ENCODE measurements around the gene NDUFAF8. TPM values are rescaled to one million over a fixed set of nuclear protein-coding genes. Genes with fewer than 3 reads are reported as not detected.

NDUFAF8 gene
- polyA plus RNA-seq, 1 donor from 2014 or later: 76.4 TPM

DNA sequence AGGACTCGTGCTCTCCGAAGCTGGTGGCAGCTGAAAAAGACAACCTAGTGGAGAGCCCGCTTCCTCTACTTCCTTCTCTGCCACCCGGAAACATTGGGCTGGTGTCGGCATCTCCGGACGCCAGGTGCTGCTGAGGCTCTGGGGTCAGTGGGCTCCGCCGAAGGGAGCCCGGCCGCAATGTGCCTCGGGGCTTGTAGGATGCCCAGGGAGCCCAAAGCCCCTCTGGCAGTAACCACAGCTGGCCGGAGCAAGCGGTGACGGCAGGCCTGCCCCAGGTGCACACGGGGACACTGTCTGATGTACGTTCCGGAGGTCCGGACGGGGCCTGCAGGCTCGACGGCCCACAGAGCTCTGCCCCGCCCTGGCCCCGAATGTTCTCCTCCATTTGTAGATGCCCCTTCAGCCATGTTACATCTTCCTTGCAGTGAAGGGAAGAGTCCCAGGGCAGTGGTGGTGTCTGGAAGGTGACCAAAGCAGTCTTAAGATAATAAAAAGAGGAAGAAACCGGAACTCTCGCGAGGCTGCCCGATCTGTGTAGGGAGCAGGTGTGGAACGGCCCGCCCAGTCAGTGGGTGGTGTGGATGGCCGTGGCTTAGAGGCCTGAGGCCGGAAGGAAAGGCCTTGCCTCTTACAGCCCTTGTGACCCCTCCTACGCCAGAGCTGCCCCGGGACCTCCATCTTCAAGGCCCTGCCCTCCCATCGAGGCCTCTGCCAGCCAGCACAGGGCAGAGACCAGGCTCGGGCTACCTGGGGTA, 22.6 kb downstream of the NDUFAF8 start:
- TF ChIP-seq MXI1 (conservative IDR thresholded peaks at IDR 0.05; ENCODE audit: poor library complexity, severe bottlenecking) (no peak), SMC3 (conservative IDR thresholded peaks at IDR 0.05; ENCODE audit: poor library complexity) (no peak), POLR2AphosphoS5 (IDR thresholded peaks at IDR 0.05) (no peak), EP300 (conservative IDR thresholded peaks at IDR 0.05; ENCODE audit: poor library complexity, severe bottlenecking) (no peak), TAF1 (IDR thresholded peaks at IDR 0.05; ENCODE audit: low read depth) (no peak), EZH2 (IDR thresholded peaks at IDR 0.05; ENCODE audit: borderline replicate concordance, insufficient read depth, low read length, poor library complexity, severe bottlenecking) (no peak), RAD21 (conservative IDR thresholded peaks at IDR 0.05) (no peak)
- TF ChIP-seq, protein P1, sequence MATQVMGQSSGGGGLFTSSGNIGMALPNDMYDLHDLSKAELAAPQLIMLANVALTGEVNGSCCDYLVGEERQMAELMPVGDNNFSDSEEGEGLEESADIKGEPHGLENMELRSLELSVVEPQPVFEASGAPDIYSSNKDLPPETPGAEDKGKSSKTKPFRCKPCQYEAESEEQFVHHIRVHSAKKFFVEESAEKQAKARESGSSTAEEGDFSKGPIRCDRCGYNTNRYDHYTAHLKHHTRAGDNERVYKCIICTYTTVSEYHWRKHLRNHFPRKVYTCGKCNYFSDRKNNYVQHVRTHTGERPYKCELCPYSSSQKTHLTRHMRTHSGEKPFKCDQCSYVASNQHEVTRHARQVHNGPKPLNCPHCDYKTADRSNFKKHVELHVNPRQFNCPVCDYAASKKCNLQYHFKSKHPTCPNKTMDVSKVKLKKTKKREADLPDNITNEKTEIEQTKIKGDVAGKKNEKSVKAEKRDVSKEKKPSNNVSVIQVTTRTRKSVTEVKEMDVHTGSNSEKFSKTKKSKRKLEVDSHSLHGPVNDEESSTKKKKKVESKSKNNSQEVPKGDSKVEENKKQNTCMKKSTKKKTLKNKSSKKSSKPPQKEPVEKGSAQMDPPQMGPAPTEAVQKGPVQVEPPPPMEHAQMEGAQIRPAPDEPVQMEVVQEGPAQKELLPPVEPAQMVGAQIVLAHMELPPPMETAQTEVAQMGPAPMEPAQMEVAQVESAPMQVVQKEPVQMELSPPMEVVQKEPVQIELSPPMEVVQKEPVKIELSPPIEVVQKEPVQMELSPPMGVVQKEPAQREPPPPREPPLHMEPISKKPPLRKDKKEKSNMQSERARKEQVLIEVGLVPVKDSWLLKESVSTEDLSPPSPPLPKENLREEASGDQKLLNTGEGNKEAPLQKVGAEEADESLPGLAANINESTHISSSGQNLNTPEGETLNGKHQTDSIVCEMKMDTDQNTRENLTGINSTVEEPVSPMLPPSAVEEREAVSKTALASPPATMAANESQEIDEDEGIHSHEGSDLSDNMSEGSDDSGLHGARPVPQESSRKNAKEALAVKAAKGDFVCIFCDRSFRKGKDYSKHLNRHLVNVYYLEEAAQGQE (IDR thresholded peaks at IDR 0.05; ENCODE audit: borderline replicate concordance): no peak
- TF ChIP-seq, protein P2, sequence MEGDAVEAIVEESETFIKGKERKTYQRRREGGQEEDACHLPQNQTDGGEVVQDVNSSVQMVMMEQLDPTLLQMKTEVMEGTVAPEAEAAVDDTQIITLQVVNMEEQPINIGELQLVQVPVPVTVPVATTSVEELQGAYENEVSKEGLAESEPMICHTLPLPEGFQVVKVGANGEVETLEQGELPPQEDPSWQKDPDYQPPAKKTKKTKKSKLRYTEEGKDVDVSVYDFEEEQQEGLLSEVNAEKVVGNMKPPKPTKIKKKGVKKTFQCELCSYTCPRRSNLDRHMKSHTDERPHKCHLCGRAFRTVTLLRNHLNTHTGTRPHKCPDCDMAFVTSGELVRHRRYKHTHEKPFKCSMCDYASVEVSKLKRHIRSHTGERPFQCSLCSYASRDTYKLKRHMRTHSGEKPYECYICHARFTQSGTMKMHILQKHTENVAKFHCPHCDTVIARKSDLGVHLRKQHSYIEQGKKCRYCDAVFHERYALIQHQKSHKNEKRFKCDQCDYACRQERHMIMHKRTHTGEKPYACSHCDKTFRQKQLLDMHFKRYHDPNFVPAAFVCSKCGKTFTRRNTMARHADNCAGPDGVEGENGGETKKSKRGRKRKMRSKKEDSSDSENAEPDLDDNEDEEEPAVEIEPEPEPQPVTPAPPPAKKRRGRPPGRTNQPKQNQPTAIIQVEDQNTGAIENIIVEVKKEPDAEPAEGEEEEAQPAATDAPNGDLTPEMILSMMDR (IDR thresholded peaks at IDR 0.05; ENCODE audit: poor library complexity, severe bottlenecking): no peak
- Histone ChIP-seq H3K36me3 (ENCODE audit: insufficient read depth, low read length) (no peaks in the 10 kb centered on the region), H3K27ac (ENCODE audit: low read length) (no peak overlapping the region), H3K9me3 (ENCODE audit: low read length) (no peaks in the 10 kb centered on the region), H3K27me3 (ENCODE audit: insufficient read depth, low read depth, low read length) (no peaks in the 10 kb centered on the region), H3K4me2 (ENCODE audit: low read length) (no peak overlapping the region), H3K9me2 (ENCODE audit: insufficient read depth, low read length) (no peaks in the 10 kb centered on the region), H3F3A (ENCODE audit: insufficient read depth, low read length, poor library complexity, severe bottlenecking) (no peaks in the 10 kb centered on the region), H3K4me3 (ENCODE audit: low read length) (no peak overlapping the region), H4K20me1 (ENCODE audit: insufficient read depth) (no peaks in the 10 kb centered on the region), H2AFZ (ENCODE audit: low read depth, low read length) (no peak overlapping the region), H3K79me2 (replicated peaks; ENCODE audit: insufficient read depth, low read length) (no peaks in the 10 kb centered on the region), H3K9ac (ENCODE audit: low read length) (no peak overlapping the region)

DNA sequence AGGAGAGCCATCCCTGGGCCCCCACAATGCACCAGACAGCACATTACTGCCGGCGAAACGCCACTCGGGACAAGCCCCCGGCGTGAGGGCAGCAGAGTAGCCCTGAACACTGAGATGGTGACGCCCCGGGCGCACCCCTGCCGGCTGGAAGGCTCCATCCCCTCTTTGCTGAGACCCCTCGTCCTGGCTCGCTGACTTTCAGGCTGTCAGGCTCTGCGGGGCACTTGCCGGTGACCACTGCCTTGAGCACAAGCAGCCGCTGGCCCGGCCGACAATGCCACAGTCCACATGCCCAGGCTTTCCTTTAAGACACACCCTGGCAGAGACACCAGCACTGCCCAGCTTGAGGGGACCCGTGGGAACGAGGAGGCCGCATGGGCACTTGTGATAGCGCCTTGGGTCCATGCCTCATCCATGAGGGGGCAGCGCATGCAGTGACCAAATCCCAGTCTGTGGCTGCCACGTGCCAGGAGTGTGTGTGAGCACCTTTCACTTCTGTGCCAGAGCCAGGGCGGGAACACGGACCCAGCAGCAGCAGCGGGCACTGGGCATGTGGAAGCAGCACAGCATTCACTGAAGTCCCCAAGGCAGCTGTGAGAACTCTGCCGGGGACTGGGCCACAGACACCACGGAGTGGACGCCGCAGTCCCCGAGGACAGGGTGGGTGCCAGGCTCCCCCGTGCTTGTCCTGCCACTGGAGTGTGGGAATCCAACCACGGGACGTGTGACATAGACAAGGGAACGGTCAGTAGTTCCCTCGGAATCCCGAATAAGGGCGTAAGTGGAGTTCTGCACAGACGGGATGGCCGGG, 24.5 kb downstream of the NDUFAF8 start:
- no peak overlapping the region for H3K27ac ChIP-seq (ENCODE audit: low read length)

More for the DNA sequence above, 24.5 kb downstream of the NDUFAF8 start:
- H3K9me3 ChIP-seq (ENCODE audit: low read length): no peaks in the 10 kb centered on the region
- H3K4me3 ChIP-seq (ENCODE audit: low read length): no peak overlapping the region
- no peaks in the 10 kb centered on the region for H4K20me1 ChIP-seq (ENCODE audit: insufficient read depth)
- H3F3A ChIP-seq (ENCODE audit: insufficient read depth, low read length, poor library complexity, severe bottlenecking): no peaks in the 10 kb centered on the region
- no peaks in the 10 kb centered on the region for H3K27me3 ChIP-seq (ENCODE audit: insufficient read depth, low read depth, low read length)
- no peaks in the 10 kb centered on the region for H3K9me2 ChIP-seq (ENCODE audit: insufficient read depth, low read length)
- no peaks in the 10 kb centered on the region for H3K79me2 ChIP-seq (replicated peaks; ENCODE audit: insufficient read depth, low read length)
- H2AFZ ChIP-seq (ENCODE audit: low read depth, low read length): no peak overlapping the region
- no peak overlapping the region for H3K9ac ChIP-seq (ENCODE audit: low read length)
- no peak for TF ChIP-seq RAD21 (conservative IDR thresholded peaks at IDR 0.05)
- no peak for TF ChIP-seq EZH2 (IDR thresholded peaks at IDR 0.05; ENCODE audit: borderline replicate concordance, insufficient read depth, low read length, poor library complexity, severe bottlenecking)
- TF ChIP-seq, protein P1 (IDR thresholded peaks at IDR 0.05; ENCODE audit: borderline replicate concordance): no peak
- TF ChIP-seq TAF1 (IDR thresholded peaks at IDR 0.05; ENCODE audit: low read depth): no peak
- TF ChIP-seq, protein P2 (IDR thresholded peaks at IDR 0.05; ENCODE audit: poor library complexity, severe bottlenecking): no peak
- no peak for TF ChIP-seq POLR2AphosphoS5 (IDR thresholded peaks at IDR 0.05)
- no peak for TF ChIP-seq EP300 (conservative IDR thresholded peaks at IDR 0.05; ENCODE audit: poor library complexity, severe bottlenecking)
- no peak for TF ChIP-seq MXI1 (conservative IDR thresholded peaks at IDR 0.05; ENCODE audit: poor library complexity, severe bottlenecking)
- TF ChIP-seq SMC3 (conservative IDR thresholded peaks at IDR 0.05; ENCODE audit: poor library complexity): no peak
- no peak overlapping the region for H3K4me2 ChIP-seq (ENCODE audit: low read length)
- no peaks in the 10 kb centered on the region for H3K36me3 ChIP-seq (ENCODE audit: insufficient read depth, low read length)

Data from neural cell (in vitro differentiated cells).